SKM-1 (cell line): ENCODE measurements around the gene CALR3.
"Not testable (repeated sequence)": the region's sequence is repeated elsewhere in the genome, so short reads cannot be mapped to it uniquely, and the experiment has no call there.

ENCODE experiments used
- DNase-seq: peaks from one replicate; lab custom pipeline; 2025; ENCODE audit not compliant: unreplicated experiment; lab: John Stamatoyannopoulos, UW

The CALR3 gene, protein sequence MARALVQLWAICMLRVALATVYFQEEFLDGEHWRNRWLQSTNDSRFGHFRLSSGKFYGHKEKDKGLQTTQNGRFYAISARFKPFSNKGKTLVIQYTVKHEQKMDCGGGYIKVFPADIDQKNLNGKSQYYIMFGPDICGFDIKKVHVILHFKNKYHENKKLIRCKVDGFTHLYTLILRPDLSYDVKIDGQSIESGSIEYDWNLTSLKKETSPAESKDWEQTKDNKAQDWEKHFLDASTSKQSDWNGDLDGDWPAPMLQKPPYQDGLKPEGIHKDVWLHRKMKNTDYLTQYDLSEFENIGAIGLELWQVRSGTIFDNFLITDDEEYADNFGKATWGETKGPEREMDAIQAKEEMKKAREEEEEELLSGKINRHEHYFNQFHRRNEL

DNA sequence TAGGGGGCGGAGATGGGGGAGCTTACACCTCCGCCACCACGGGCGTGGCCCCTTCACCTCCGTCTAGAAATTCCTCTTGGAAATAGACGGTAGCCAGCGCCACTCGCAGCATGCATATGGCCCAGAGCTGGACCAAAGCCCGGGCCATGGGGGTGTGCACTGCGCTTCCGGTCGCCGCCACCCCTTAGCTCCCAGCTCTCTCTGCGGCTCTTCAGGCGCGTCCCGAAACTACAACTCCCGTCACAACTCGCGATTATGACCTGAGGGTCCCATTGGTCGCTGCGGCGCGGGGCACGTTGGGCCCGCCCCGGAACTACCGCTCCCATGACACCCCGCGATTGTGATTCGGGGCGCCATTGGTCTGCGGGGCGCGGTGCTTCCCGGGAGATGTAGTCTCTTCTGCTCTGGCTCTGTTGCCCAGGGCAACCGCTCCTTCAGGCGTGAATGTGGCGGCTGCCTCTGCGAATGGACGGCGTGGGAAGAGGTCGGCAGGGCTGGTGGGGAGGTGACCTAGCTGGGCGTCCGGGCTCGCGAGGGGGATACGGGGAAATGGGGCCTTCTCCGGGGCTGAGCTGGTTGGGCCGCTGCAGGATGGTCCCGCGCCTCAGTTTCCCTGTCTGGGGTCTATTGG lies at the start of gene CALR3, which contains the start of gene C19orf44:
Gene CALR3 (minus strand): TSS at position 186 of the 631 bp plus-strand sequence. CDS start 38 bp downstream, at position 148.
Gene C19orf44 (plus strand): TSS at position 413 of the 631 bp plus-strand sequence. CDS start 4,399 bp downstream, outside the sequence.
- peak; percentile 97 for DNase-seq

DNA sequence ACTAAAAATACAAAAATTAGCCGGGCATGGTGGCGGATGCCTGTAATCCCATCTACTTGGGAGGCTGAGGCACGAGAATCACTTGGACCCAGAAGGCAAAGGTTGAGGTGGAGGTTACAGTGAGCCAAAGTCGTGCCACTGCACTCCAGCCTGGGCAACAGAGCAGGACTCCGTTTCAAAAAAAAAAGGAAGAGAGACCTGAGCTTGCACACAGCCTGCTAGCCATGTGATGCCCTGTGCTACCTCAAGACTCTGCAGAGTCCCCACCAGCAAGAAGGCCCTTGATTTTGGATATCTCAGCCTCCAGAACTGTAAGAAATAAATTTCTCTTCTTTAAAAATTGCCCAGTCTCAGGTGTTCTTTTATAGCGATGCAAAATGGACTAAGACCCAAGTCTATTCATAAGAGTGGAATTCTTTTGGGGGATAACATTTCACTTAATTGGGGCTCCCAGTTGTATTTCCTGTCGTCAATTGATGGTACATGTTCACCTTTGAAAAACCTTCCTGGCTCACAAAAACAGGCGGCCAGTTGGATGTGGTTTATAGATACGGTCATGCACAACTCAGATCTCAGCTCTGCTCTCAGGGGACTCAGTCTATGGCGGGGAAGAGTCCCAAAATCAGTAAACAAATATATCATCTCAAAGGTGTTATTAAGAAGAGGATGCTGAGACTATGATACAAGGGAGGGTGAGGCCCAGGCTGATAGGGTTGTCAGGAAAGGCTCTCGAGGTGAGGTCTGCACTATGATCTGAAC lies 48.7 kb upstream of the CALR3 start:
- DNase-seq, result no peak

GRCh38 chr19:16543734-16544133 lies 47.8 kb upstream of the CALR3 start:
- not testable (repeated sequence) for DNase-seq

- DNase-seq, result no peak
These were observed 47.0 kb upstream of the CALR3 start for GRCh38 chr19:16542910-16543472.

DNA sequence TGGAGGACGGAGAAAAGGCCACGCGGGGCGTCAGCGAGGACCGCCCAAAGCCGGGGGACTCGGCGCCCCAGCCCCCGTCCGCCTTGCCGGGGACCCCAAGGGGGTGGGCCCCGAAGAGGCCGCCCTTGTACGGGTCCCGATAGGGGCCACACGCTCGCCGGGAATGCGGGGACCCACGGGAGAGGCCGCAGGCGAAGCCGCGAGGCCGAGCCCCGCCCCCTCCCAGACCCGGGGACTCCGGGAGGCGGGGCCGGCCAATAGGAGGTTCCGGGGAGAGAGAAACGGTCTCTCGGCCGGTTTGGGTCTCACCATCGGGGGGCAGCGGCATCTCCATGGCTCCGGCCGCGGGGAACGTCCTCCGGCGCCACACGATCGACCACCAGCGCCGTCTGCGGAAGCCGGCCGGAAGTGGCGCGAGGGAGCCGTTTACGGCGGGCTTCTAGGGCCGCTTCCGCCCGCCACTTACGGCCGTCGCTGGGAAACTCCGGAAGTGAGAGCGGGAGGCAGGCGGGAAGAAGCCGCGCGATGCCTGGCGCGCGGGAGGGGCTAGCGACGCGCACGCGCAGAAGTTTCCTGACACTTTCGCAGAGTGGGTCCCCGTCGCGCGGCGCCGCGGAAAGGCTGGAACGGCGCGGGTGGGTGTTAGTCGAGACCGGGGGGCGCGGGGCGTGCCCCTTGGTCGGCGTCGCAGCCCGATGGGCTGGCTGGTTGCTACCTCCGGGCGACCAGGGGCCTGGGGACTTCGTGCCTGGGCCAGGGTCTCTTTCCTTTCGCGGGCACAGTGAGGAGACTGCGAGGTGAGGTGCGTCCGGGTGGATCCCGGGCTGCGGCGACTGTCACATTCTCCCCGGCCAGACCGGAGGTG lies 46.3 kb upstream of the CALR3 start, which contains the start of gene CHERP:
Gene CHERP (minus strand): TSS at position 393 of the 865 bp plus-strand sequence. CDS start 59 bp downstream, at position 334.
- DNase-seq, result peak; percentile 91

DNA sequence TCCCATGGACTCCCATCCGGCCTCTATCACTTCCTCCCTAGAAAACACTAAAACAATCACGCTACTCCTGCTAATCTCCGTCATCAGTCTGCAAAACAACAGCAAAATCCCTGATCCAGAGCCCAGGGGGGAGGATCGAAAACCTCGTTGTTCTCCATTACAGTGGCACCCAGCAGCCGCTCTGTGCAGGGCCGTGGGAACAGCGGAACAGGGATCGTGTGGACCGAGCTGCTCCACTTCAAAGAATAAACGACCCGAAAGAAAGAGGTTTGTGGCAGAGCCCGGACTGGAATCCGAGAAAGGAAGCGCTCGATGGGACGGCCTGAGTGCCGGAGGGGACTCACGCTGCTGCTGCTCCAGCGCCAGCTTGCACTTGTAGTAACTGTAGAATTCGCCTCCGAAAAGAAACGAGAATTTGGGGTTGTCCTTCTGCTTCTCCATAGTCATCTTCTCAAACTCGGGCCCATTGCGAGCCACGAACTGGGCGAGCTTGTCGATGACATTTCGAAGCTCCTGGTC lies 45.6 kb upstream of the CALR3 start:
- no peak for DNase-seq

GRCh38 chr19:16540948-16541347 lies 45.0 kb upstream of the CALR3 start:
- DNase-seq, result no peak

GRCh38 chr19:16537111-16537510 lies 41.1 kb upstream of the CALR3 start:
- DNase-seq, result no peak

GRCh38 chr19:16536130-16536529 lies 40.2 kb upstream of the CALR3 start:
- DNase-seq, result no peak

GRCh38 chr19:16535381-16535780 lies 39.4 kb upstream of the CALR3 start:
- no peak for DNase-seq

DNA sequence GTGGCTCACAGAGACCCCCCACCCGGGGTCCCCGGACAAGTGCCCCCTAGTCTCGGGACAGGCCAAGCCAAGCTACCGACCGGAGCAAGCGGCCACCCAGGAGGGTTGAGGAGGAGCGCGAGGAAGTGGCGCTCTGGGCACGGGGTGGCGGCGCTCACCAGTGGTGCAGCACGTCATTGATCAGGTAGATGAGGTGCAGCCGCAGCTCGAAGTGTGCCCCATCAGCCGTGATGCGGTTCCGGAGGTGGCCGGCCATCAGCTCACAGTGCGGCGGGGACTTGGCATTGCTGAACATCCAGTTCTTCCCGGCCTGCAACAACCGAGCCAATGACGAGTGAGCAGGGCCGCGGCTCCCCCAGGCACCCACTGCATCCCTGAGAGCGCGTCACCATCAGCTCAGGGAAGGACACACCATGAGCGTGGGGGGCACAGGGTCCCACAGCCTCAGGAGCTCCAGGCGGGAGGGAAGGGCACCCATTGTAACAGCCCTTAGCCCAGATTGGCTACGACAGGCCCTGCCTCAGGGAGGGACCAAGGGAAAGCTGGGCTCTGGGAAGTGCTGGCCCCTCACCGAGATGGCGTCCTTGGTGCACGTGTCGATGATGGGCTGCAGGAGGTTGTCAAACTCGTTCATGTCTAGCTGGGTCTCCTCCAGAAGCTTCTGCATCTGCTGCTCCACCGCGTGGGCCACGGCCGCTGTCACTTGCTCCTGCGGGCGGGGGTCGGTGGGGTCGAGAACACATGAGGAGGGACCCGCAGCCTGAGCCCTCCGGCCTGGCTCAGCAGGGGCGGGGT lies 36.7 kb upstream of the CALR3 start:
- no peak for DNase-seq

DNA sequence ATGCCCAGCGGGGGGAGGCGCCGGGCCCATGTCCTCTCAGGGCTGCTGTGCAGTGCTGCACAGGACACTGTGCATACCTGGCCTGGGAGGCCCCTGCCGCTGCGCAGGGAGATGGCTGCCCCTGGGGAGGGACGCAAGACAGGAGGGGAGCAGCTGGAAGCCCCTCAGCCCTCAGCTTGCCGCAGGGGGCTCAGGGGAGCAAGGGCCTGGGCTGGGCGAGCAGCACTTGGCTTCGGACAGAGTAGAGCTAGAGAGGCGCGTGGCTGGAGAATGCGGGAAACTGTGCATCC lies 35.4 kb upstream of the CALR3 start:
- DNase-seq, result no peak

- DNase-seq, result no peak
These were observed 34.8 kb upstream of the CALR3 start for GRCh38 chr19:16530540-16531379.

DNA sequence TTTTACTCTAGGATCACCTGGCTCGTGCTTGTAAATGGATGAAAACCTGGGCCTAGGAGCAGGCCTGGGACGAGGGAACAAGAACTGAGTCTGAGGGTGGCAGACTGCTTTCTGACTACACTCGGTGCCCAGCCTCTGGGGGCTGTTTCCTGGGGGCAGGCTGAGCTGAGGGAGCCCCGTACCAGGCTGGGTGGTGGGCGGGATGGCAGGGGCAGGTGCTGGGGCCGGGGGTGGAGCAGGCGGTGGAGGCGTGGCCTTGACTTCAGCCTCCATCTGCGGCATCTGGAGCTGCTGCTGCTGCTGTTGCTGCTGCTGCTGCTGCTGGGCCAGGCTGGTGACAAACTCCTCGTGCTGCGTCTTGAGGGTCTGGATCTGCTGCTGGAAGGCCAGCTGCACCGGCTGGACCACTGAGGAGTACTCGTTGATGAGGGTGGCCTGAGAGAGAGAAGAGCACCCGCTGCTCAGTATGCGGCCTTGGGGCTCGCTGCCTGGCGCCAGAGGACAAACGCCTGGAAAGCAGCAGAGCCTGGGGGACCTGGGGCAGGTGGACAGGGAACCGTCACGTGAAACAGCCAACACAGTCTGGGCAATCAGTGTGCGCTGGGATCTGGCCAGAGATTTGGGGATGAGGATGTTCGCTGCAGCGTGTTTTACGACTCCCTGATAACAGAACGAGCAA lies 33.6 kb upstream of the CALR3 start:
- no peak for DNase-seq

- peak; percentile 18 for DNase-seq
These were observed 32.1 kb upstream of the CALR3 start for GRCh38 chr19:16527971-16528521.

DNA sequence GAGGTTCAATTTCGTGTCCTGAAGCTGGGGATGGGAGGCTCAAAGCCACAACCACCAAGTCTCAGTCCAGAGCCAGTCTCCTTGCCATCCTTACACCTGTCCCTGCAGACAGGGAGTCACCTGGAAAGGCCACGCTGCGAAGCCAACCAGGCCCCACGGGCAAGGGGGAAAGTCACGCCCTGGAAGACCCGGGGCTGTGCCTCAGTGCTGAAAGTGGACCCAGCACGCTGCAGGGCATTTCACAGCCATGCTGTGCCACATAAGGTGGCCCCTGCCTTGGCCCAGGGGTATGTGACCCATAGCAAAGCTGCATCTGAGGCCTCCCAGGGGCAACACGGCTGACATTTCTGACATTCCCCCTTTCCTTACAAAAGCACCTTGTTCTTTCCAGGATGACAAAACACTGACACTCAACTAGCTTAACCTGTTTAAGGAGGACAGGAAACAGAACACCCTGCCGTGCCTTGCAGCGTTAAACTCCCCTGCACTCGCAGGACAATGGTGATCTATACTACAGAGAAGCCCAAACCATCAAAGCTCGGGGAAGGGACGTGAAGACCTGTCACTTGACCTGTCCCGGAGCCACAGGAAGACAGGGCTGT lies 31.5 kb upstream of the CALR3 start:
- DNase-seq, result no peak

DNA sequence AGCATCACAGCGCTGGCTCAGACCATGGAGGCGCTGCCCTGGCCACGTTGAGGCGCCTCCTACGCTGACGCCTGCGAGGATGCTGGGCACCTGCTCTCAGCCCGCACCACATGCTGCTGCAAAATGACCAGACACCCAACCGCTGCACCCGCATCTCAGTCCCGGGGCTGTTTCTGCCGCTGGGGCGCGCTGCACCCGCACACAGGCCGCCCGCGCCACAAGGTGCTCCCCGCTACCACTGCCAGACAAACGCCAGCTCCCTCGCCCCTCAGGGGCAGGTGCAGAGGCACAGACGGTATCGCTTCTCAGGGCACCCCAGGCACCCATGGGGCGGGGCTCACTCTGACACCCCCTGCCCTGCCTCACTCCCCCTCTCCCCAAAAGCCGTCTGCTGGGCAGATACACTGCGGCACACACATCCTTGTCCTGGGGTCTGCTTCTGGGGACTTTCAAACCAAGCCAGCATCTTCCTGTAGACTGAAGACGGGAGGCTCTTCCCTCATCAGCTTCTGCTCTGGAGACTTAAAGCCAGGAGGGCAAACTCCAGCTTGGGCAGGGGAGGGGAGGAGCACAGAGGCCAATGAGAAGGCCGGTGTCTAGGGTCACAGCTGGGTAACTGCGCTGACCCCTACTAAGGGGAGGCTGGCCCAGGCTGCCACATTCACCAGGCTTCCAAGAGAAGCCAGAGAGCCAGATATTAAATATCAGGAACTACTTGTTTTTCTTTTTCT lies 29.9 kb upstream of the CALR3 start:
- no peak for DNase-seq
